Esophagus squamous epithelium (tissue), 5 donors: ENCODE measurements around the gene BTG2. TPM values are rescaled to one million over a fixed set of nuclear protein-coding genes. Genes with fewer than 3 reads are reported as not detected.
A peak's percentile ranks its signal among the peaks of the same experiment; 100 is the strongest.

Experiments
- DNase-seq: peaks from one replicate; lab custom pipeline; 2025; lab: John Stamatoyannopoulos, UW
- H3K27ac ChIP-seq, 4 donors: fragments of 200-600 bp; sonication (generic); one replicate each; pipeline ENCODE4 v1.5.1; 2016 to 2019; ENCODE audit warnings: mild to moderate bottlenecking in 1 of 4
- H3K27me3 ChIP-seq, 4 donors: fragments of 200-600 bp; sonication (generic); 1 replicate in 3 of 4; 2 replicates in 1 of 4; pipeline versions ENCODE4 v1.5.1 to v1.6.0; 2017 to 2021; ENCODE audit warnings: antibody characterized with exemption in 1 of 4
- H3K36me3 ChIP-seq, 3 donors: fragments of 200-600 bp; sonication (generic); one replicate each; pipeline ENCODE4 v1.5.1; 2016 to 2019
- H3K4me1 ChIP-seq, 3 donors: fragments of 200-600 bp; sonication (generic); one replicate each; pipeline ENCODE4 v1.5.1; 2017 to 2019
- H3K4me3 ChIP-seq, 4 donors: fragments of 200-600 bp; sonication (generic); 1 replicate in 3 of 4; 2 replicates in 1 of 4; pipeline ENCODE4 v1.5.1; 2016 to 2019; ENCODE audit warnings: mild to moderate bottlenecking in 2 of 4, moderate library complexity in 1 of 4
- H3K9me3 ChIP-seq, 3 donors: fragments of 200-600 bp; sonication (generic); one replicate each; pipeline ENCODE4 v1.5.1; 2016 to 2019
- CTCF ChIP-seq, 6 experiments: fragments of 450-650 bp in 4 of 6; fragments of 200-600 bp in 2 of 6; sonication (generic) in 2 of 6; IDR thresholded peaks; one replicate each; pipeline ENCODE4 v1.5.1; 2016 to 2019; ENCODE audit warnings: antibody characterized with exemption in 6 of 6, mild to moderate bottlenecking in 4 of 6, moderate library complexity in 4 of 6
- POLR2A ChIP-seq, 4 donors: fragments of 450-650 bp; IDR thresholded peaks; one replicate each; pipeline ENCODE4 v1.6.1; 2017; ENCODE audit warnings: antibody characterized with exemption in 4 of 4, mild to moderate bottlenecking in 4 of 4, moderate library complexity in 3 of 4
- WGBS, 2 donors: methylation state at CpG; one replicate each; pipeline ENCODE4 v1.1.5; 2018; 5-methylcytosine and 5-hydroxymethylcytosine counted together
- intact Hi-C: fragments of 100-400 bp; cut with DNase I; formaldehyde crosslinking; loops from one replicate; pipeline ENCODE4 v1.15.0; 2022
- total RNA-seq, 4 donors: library from RNA; depleted of rRNA; stranded (reverse); fragments of >200 nt; gene quantifications; one replicate each; pipeline ENCODE4 v1.1.0, GENCODE V29; 2016
- donor health status: DM: yes; HTN: yes; CAD: no.

BTG2 gene
- total RNA-seq, 4 donors from 2014 or later, result 29.7 to 46.2 (median 41.3) TPM

DNA sequence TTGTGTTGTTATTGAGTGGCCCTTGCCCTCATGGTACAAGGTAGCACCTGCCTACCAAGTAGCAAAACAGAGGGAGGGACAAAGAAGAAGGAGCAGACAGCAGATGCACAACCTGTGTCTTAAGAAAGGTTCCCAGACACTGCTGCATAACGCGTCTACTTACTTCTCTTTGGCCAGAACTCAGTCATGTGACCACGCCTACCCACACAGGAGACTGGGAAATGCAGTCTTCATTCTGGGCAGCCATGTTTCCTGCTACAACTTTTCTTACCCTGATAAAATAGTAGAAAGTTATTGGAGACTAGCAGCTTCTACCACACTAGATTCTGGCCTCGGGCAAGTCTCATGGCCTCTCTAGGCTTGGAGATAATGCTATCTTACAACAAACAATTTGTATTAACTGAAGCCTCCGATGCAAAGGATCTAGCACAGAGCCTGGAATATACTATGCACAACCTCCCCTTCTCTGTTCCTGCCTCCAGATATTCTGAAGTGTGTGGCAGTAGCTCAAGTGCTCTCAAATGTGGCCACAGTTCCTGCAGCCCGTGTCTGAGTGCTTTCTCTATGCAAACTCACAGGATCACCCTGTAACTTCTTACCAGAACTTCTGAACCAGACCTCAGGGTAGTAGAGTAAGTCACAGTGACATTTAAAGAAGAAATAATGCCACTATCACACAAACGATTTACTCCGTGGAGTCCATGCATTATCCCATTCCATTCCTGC, 34.1 kb upstream of the BTG2 start:
- Histone ChIP-seq H3K27ac (no peak overlapping the region), H3K4me1 (peaks cover 26 to 73% (median 41%) of the 10 kb centered on the region in 3 donors), H3K9me3 (no peaks in the 10 kb centered on the region), H3K27me3 (no peaks in the 10 kb centered on the region), H3K4me3 (no peak overlapping the region), H3K36me3 (no peaks in the 10 kb centered on the region)
- DNase-seq, result no peak
- no peak for TF ChIP-seq CTCF (IDR thresholded peaks at IDR 0.05)
- intact Hi-C loops, result loop anchor here (5.0 kb wide), 1 partner anchor 36 kb away; the partner anchor contains the start of gene BTG2
- 34 to 37% methylated on average over 8 of the region's 8 CpGs for WGBS, 2 donors

DNA sequence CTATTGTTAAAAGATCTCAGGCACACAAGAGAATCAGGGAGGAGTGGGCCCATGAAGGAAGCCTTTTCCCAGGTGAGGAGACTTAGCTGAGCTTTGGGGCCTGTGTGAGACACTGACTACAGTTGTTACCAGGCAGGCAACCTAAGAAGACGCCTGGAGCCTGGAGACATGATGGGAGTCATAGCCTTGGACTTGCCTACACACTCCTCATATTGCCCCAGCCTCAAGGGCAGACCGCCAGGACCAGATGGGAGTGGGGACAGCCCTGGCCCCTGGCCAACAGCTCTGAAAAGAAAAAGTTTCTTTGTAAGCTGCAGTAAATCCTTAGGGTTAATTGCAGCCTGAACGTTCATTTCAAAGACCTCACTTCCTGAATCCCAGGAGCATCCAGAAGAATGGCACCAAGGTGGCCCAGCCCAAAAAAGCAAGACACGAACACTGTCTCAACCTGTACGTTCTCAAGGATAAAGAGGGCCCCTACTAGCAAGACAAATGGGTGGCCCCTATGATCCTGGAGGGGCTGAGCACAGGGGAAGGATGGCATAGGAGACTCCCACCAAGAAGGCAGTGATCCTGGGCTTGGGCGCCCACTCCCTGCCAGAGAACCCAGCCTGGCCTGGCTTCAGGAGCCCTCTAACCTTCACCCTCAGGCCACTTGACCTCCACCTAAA, 33.2 kb upstream of the BTG2 start:
- Histone ChIP-seq H3K4me1 (peaks cover 26 to 82% (median 49%) of the 10 kb centered on the region in 3 donors), H3K27me3 (no peaks in the 10 kb centered on the region), H3K36me3 (no peaks in the 10 kb centered on the region), H3K4me3 (no peak overlapping the region), H3K27ac (no peak overlapping the region), H3K9me3 (no peaks in the 10 kb centered on the region)
- WGBS, 2 donors, result 48 to 55% methylated on average over 2 to 6 of the region's 6 CpGs
- no peak for DNase-seq
- intact Hi-C loops, result loop anchor here (2.0 to 5.0 kb wide), 2 partner anchors 35 to 65 kb away; partner anchors contain the start of gene BTG2
- TF ChIP-seq POLR2A (IDR thresholded peaks at IDR 0.05) (no peak), CTCF (IDR thresholded peaks at IDR 0.05) (no peak)

GRCh38 chr1:203272633-203273205, 32.6 kb upstream of the BTG2 start:
- no peaks in the 10 kb centered on the region for H3K9me3 ChIP-seq
- WGBS, 2 donors, result 4 to 11% methylated on average over 8 to 10 of the region's 17 CpGs
- intact Hi-C loops, result loop anchor here (2.0 to 5.0 kb wide), 2 partner anchors 35 to 64 kb away; partner anchors contain the start of gene BTG2
- TF ChIP-seq CTCF (IDR thresholded peaks at IDR 0.05) (no peak), POLR2A (IDR thresholded peaks at IDR 0.05) (no peak)
- peak overlapping the region; percentile 83 to 95 (median 92) for H3K27ac ChIP-seq
- H3K4me1 ChIP-seq, result peaks cover 26 to 82% (median 55%) of the 10 kb centered on the region in 3 donors
- H3K27me3 ChIP-seq, result no peaks in the 10 kb centered on the region
- DNase-seq, result no peak
- H3K4me3 ChIP-seq, result peak overlapping the region in 3 of 4 donors; percentile 20 to 54 (median 30)
- H3K36me3 ChIP-seq, result no peaks in the 10 kb centered on the region

GRCh38 chr1:203273206-203273868, 32.0 kb upstream of the BTG2 start:
- intact Hi-C loops, result loop anchor here (2.0 to 5.0 kb wide), 2 partner anchors 34 to 63 kb away; partner anchors contain the start of gene BTG2
- Histone ChIP-seq H3K27ac (peak overlapping the region; percentile 83 to 95 (median 92)), H3K27me3 (no peaks in the 10 kb centered on the region), H3K9me3 (no peaks in the 10 kb centered on the region), H3K36me3 (no peaks in the 10 kb centered on the region), H3K4me3 (peak overlapping the region; percentile 4 to 54 (median 25)), H3K4me1 (peaks cover 30 to 85% (median 61%) of the 10 kb centered on the region in 3 donors)
- peak; percentile 51 for DNase-seq
- TF ChIP-seq CTCF (IDR thresholded peaks at IDR 0.05), result peak; percentile 98 to 100 (median 99)
- peak in 2 of 4 donors; percentile 44 to 61 for TF ChIP-seq POLR2A (IDR thresholded peaks at IDR 0.05)
- WGBS, 2 donors, result 0 to 76% methylated on average over 2 to 7 of the region's 32 CpGs
